Upper lobe of left lung (tissue), 4 donors: Measurements from ENCODE around the gene SEMA3E.

Source experiments
- EP300 ChIP-seq, 4 donors: sonication (generic); formaldehyde crosslinking; IDR thresholded peaks; one replicate each; pipeline ENCODE4 v1.5.1; 2017; ENCODE audit warnings: antibody characterized with exemption in 4 of 4, control low read depth in 2 of 4
- POLR2A ChIP-seq, 4 donors: fragments of 450-650 bp; IDR thresholded peaks; one replicate each; pipeline ENCODE4 v1.5.1; 2016 to 2017; ENCODE audit warnings: antibody characterized with exemption in 4 of 4, mild to moderate bottlenecking in 2 of 4
- TF ChIP-seq, protein P1 (sequence below), 6 experiments: fragments of 450-650 bp in 4 of 6; fragments of 200-600 bp in 2 of 6; sonication (generic) in 2 of 6; IDR thresholded peaks; one replicate each; pipeline ENCODE4 v1.5.1; 2016 to 2019; ENCODE audit warnings: antibody characterized with exemption in 6 of 6

DNA sequence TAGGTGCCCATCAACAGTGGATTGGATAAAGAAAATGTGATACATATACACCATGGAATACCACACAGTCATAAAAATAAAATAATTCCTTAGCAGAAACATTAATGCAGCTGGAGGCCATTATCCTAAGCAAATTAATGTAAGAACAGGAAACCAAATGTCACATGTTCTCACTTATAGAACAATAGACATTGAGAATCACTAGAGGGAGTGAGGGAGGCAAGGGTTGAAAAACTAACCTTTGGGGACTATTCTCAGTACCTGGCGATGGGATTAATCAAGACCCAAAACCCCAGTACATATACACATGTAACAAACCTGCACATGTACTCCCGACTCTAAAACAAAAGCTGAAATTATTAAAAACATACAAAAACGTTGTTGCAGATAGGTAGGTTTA lies 222.6 kb downstream of the SEMA3E start:
- TF ChIP-seq, protein P1, sequence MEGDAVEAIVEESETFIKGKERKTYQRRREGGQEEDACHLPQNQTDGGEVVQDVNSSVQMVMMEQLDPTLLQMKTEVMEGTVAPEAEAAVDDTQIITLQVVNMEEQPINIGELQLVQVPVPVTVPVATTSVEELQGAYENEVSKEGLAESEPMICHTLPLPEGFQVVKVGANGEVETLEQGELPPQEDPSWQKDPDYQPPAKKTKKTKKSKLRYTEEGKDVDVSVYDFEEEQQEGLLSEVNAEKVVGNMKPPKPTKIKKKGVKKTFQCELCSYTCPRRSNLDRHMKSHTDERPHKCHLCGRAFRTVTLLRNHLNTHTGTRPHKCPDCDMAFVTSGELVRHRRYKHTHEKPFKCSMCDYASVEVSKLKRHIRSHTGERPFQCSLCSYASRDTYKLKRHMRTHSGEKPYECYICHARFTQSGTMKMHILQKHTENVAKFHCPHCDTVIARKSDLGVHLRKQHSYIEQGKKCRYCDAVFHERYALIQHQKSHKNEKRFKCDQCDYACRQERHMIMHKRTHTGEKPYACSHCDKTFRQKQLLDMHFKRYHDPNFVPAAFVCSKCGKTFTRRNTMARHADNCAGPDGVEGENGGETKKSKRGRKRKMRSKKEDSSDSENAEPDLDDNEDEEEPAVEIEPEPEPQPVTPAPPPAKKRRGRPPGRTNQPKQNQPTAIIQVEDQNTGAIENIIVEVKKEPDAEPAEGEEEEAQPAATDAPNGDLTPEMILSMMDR (IDR thresholded peaks at IDR 0.05) = no peak
- TF ChIP-seq EP300 (IDR thresholded peaks at IDR 0.05) = no peak
- TF ChIP-seq POLR2A (IDR thresholded peaks at IDR 0.05) = no peak
